IPS DF 4.7 (cell line): ENCODE measurements around the gene TMTC3.
"Not testable (repeated sequence)": the region's sequence is repeated elsewhere in the genome, so short reads cannot be mapped to it uniquely, and the experiment has no call there.

Source experiments
- DNase-seq: peaks from one replicate; pipeline ENCODE4 v3.0.0-alpha.2; 2013; ENCODE audit warnings: low spot score; ENCODE audit errors: extremely low read depth

Gene TMTC3

GRCh38 chr12:88141774-88142609 lies at the start of gene TMTC3, which contains the start of gene CEP290:
Gene TMTC3, plus strand, starts transcription at chr12:88142307. Its CDS starts 6,009 bp downstream, at chr12:88148316.
Gene CEP290, minus strand, starts transcription at chr12:88142088. Its CDS starts 781 bp downstream, at chr12:88141307.
- peak; percentile 100 for DNase-seq

- no peak for DNase-seq
These were observed 49.3 kb upstream of the TMTC3 start for GRCh38 chr12:88092771-88093170.

- no peak for DNase-seq
These were observed 48.5 kb upstream of the TMTC3 start for GRCh38 chr12:88093573-88093972.

- no peak for DNase-seq
These were observed 34.1 kb upstream of the TMTC3 start for GRCh38 chr12:88108021-88108420.

- no peak for DNase-seq
These were observed 30.9 kb upstream of the TMTC3 start for GRCh38 chr12:88111074-88111652.

GRCh38 chr12:88113871-88114270 lies 28.2 kb upstream of the TMTC3 start:
- DNase-seq = no peak

GRCh38 chr12:88122666-88123065 lies 19.4 kb upstream of the TMTC3 start:
- DNase-seq = no peak

GRCh38 chr12:88127099-88127498 lies 15.0 kb upstream of the TMTC3 start:
- DNase-seq = no peak

- no peak for DNase-seq
These were observed 14.3 kb upstream of the TMTC3 start for GRCh38 chr12:88127855-88128254.

- DNase-seq = no peak
These were observed 9.7 kb upstream of the TMTC3 start for GRCh38 chr12:88132392-88132791.

- not testable (repeated sequence) for DNase-seq
These were observed 8.9 kb upstream of the TMTC3 start for GRCh38 chr12:88133181-88133580.

- not testable (repeated sequence) for DNase-seq
These were observed 2.4 kb upstream of the TMTC3 start for GRCh38 chr12:88139711-88140110.

GRCh38 chr12:88141425-88141773 lies 708 bp upstream of the TMTC3 start:
- no peak for DNase-seq

GRCh38 chr12:88142610-88142991 lies 494 bp downstream of the TMTC3 start:
- DNase-seq = no peak

- no peak for DNase-seq
These were observed 1.9 kb downstream of the TMTC3 start for GRCh38 chr12:88144037-88144436.

- DNase-seq = no peak
These were observed 2.7 kb downstream of the TMTC3 start for GRCh38 chr12:88144546-88145468.

GRCh38 chr12:88145567-88146505 lies 3.7 kb downstream of the TMTC3 start:
- no peak for DNase-seq

GRCh38 chr12:88150063-88150462 lies 8.0 kb downstream of the TMTC3 start:
- DNase-seq = no peak

GRCh38 chr12:88153959-88154358 lies 11.9 kb downstream of the TMTC3 start:
- DNase-seq = no peak

- no peak for DNase-seq
These were observed 14.1 kb downstream of the TMTC3 start for GRCh38 chr12:88156075-88156654.
